Nephron progenitor cell (in vitro differentiated cells): Measurements from ENCODE around the gene RASD1.

ENCODE experiments used
- DNase-seq: peaks from one replicate; pipeline ENCODE4 v3.0.0; 2021
- H3K27ac Mint-ChIP-seq: 2 replicates; pipeline ENCODE4 v1.8.0; 2021; ENCODE audit warnings: mild to moderate bottlenecking, moderate library complexity, mixed read lengths
- H3K27me3 Mint-ChIP-seq: 2 replicates; pipeline ENCODE4 v1.8.0; 2021; ENCODE audit warnings: mild to moderate bottlenecking, low read depth, mixed read lengths; ENCODE audit not compliant: poor library complexity
- H3K36me3 Mint-ChIP-seq: 2 replicates; pipeline ENCODE4 v1.8.0; 2021; ENCODE audit warnings: low read depth, mixed read lengths
- H3K4me1 Mint-ChIP-seq: 2 replicates; pipeline ENCODE4 v1.8.0; 2021; ENCODE audit warnings: mixed read lengths
- H3K4me3 Mint-ChIP-seq: 2 replicates; pipeline ENCODE4 v1.8.0; 2021; ENCODE audit warnings: mild to moderate bottlenecking, moderate library complexity, mixed read lengths
- H3K9me3 Mint-ChIP-seq: 2 replicates; pipeline ENCODE4 v1.8.0; 2021; ENCODE audit warnings: mild to moderate bottlenecking, moderate library complexity, mixed read lengths
- TF ChIP-seq, protein P1 (sequence below): fragments of 200-600 bp; sonication (generic); IDR thresholded peaks from 2 replicates; pipeline ENCODE4 v1.5.0; 2021; ENCODE audit warnings: antibody characterized with exemption

The RASD1 gene

GRCh38 chr17:17497845-17498520 is 1.8 kb upstream of the RASD1 start:
- Mint-ChIP-seq H3K4me1 (peaks cover 16% of the 10 kb centered on the region), H3K27ac (no peak overlapping the region), H3K9me3 (no peaks in the 10 kb centered on the region), H3K4me3 (no peak overlapping the region), H3K27me3 (peaks cover 68% of the 10 kb centered on the region), H3K36me3 (peaks cover 7% of the 10 kb centered on the region)
- TF ChIP-seq, protein P1, sequence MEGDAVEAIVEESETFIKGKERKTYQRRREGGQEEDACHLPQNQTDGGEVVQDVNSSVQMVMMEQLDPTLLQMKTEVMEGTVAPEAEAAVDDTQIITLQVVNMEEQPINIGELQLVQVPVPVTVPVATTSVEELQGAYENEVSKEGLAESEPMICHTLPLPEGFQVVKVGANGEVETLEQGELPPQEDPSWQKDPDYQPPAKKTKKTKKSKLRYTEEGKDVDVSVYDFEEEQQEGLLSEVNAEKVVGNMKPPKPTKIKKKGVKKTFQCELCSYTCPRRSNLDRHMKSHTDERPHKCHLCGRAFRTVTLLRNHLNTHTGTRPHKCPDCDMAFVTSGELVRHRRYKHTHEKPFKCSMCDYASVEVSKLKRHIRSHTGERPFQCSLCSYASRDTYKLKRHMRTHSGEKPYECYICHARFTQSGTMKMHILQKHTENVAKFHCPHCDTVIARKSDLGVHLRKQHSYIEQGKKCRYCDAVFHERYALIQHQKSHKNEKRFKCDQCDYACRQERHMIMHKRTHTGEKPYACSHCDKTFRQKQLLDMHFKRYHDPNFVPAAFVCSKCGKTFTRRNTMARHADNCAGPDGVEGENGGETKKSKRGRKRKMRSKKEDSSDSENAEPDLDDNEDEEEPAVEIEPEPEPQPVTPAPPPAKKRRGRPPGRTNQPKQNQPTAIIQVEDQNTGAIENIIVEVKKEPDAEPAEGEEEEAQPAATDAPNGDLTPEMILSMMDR, result no peak
- no peak for DNase-seq

GRCh38 chr17:17497065-17497844 is 1.1 kb upstream of the RASD1 start:
- H3K36me3 Mint-ChIP-seq, result peaks cover 14% of the 10 kb centered on the region
- H3K27me3 Mint-ChIP-seq, result peaks cover 74% of the 10 kb centered on the region
- TF ChIP-seq, protein P1, result no peak
- no peak for DNase-seq
- no peak overlapping the region for H3K27ac Mint-ChIP-seq
- H3K4me1 Mint-ChIP-seq, result peaks cover 19% of the 10 kb centered on the region
- no peak overlapping the region for H3K4me3 Mint-ChIP-seq
- H3K9me3 Mint-ChIP-seq, result no peaks in the 10 kb centered on the region

GRCh38 chr17:17495536-17496188 is 533 bp downstream of the RASD1 start:
- peak overlapping the region; percentile 88 for H3K4me3 Mint-ChIP-seq
- H3K9me3 Mint-ChIP-seq, result no peaks in the 10 kb centered on the region
- H3K4me1 Mint-ChIP-seq, result peaks cover 22% of the 10 kb centered on the region
- H3K27me3 Mint-ChIP-seq, result peaks cover 59% of the 10 kb centered on the region
- H3K36me3 Mint-ChIP-seq, result peaks cover 22% of the 10 kb centered on the region
- TF ChIP-seq, protein P1, result no peak
- no peak overlapping the region for H3K27ac Mint-ChIP-seq
- peak; percentile 41 for DNase-seq

DNA sequence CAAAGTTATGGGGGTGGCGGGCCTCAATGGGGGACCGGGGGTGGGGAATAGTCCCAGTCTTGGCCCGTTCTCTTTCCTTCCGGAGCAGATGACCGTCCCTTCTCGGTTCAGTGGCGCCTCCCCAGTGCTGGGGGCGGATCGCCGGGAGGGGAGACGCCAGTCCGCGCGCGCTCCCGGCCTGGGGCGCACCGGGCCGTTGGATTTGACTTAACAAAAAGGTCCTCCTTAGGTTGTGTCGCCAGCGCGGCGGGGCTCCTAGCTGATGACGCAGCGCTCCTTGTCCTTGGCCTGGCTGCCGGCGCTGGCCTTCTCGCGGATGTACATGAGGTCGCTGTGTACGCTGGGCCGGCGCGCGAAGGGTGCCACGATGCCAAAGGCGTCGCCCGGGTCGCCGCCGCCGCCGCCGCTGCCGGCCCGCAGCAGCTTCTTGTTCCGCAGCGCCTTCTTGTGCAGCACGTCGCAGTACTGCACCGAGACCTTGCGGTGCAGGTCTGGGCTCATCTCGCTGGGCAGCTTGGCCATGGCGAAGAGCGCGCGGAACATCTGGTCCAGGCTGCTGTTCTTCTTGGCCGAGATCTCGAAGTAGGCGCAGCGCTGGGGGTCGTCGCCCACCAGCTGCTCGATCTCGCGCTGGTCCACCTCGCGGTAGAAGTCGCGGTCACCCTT is 1.2 kb downstream of the RASD1 start:
- peaks cover 22% of the 10 kb centered on the region for H3K36me3 Mint-ChIP-seq
- DNase-seq, result peak; percentile 72
- peaks cover 57% of the 10 kb centered on the region for H3K27me3 Mint-ChIP-seq
- no peaks in the 10 kb centered on the region for H3K9me3 Mint-ChIP-seq
- TF ChIP-seq, protein P1, result no peak
- H3K4me3 Mint-ChIP-seq, result peak overlapping the region; percentile 88
- H3K4me1 Mint-ChIP-seq, result peaks cover 22% of the 10 kb centered on the region
- H3K27ac Mint-ChIP-seq, result no peak overlapping the region

DNA sequence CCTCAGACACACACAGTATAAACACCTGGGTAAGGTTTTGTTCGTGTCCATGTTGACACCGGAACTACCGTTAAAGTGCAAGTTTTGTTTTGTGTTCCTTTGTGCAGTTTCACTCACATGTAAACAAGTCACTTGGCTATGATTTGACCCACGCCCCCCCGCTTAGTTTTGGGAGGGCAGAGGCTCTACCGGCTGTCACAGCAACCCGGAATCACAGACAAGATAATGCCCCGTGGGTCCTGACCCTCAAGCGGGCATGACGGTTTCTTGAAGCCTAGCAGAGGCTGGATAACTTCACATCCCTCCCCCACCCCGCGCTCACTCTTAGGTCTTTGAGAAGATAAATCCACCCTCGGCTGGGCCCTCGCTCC is 1.7 kb downstream of the RASD1 start:
- Mint-ChIP-seq H3K36me3 (peaks cover 26% of the 10 kb centered on the region), H3K4me1 (peaks cover 22% of the 10 kb centered on the region), H3K27ac (no peak overlapping the region), H3K27me3 (peaks cover 57% of the 10 kb centered on the region), H3K4me3 (peak overlapping the region; percentile 88), H3K9me3 (no peaks in the 10 kb centered on the region)
- TF ChIP-seq, protein P1, result no peak
- DNase-seq, result no peak
